ENCODE results near the gene ACSS3.

DNA sequence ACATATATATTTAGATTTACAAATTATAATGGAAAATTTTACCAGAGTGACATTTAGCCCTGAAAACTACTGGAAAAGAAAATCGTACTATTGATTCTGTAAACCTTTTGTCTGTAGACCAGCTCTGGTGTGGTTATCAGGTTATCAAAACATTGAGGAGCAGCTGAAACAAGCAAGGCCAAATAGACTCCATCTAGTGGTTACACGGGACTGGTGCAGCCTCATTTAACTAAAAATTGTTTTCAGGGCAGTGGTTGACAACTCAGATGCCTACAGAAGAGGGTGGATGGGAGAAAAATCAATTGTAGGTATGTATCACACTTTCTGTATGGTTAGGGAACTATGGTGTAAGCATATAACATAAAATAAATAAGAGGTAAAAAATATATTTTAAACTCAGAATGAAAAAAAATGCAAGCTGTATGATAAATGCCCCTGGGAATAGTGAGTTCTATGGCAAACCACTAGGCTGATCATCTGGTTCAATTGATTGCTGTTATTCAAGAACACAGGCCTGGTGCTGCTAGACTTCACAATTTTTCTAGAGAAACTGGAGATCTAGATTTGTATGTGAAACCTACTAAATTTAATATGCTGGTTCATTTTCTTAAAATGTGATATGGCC is 51.2 kb downstream of the ACSS3 start:
- TF ChIP-seq, protein P1, sequence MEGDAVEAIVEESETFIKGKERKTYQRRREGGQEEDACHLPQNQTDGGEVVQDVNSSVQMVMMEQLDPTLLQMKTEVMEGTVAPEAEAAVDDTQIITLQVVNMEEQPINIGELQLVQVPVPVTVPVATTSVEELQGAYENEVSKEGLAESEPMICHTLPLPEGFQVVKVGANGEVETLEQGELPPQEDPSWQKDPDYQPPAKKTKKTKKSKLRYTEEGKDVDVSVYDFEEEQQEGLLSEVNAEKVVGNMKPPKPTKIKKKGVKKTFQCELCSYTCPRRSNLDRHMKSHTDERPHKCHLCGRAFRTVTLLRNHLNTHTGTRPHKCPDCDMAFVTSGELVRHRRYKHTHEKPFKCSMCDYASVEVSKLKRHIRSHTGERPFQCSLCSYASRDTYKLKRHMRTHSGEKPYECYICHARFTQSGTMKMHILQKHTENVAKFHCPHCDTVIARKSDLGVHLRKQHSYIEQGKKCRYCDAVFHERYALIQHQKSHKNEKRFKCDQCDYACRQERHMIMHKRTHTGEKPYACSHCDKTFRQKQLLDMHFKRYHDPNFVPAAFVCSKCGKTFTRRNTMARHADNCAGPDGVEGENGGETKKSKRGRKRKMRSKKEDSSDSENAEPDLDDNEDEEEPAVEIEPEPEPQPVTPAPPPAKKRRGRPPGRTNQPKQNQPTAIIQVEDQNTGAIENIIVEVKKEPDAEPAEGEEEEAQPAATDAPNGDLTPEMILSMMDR (IDR thresholded peaks at IDR 0.05), result peak in 5 of 7 experiments; percentile 38 to 71 (median 66)
- TF ChIP-seq POLR2A (IDR thresholded peaks at IDR 0.05) (no peak), POLR2AphosphoS5 (IDR thresholded peaks at IDR 0.05) (no peak)

All from stomach (tissue), 4 donors.